ENCODE measurements around the gene CRYZL1. TPM values are rescaled to one million over a fixed set of nuclear protein-coding genes. Genes with fewer than 3 reads are reported as not detected.

The CRYZL1 gene
- total and polyA plus RNA-seq, 4 experiments from 2014 or later = 34.4 to 64.2 (median 51.3) TPM

DNA sequence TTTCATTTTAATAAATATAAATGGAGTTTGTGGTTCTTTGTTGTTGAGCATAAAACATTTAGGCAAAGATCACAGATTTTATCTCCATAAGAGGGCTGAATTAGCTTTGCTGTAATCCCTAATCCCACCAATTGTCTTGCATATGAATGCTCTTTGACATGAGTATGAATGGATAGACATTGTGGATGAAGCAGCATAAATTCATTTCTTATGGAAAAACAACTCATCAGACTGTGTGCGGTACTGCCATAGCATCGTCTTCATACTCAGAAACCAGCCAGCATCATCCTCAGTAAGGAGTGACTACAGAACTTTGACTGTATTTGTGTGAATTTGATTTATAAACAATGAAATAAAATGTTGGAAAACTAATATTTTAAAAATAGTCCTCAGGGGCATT lies 79.2 kb downstream of the CRYZL1 start:
- Mint-ChIP-seq H3K4me3 (peak overlapping the region in 1 of 8 donors; percentile 36), H3K4me1 (peaks cover 29 to 73% (median 47%) of the 10 kb centered on the region in 4 donors)

DNA sequence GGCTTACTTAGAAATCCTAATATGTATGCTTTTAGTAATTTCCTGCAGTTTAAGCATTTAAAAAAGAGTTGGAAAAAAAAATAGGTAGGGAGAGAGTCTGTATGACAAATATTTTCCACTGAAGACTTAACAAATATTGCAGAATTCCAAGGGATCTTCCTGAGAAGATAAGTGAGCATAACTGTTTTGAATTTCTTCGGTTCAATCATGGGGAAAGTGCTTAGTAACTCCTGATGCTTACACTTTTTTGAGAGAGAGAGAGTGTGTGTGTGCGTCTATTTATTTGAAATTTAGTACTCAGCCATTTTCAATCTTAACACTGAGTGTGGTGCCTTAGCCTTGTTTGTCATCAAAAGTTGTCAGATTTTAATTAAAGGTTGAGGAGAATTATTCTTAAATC lies 80.2 kb downstream of the CRYZL1 start:
- CTCF ChIA-PET (ENCODE audit: partially characterized antibody) = interaction anchor here (1.7 to 1.8 kb wide), 2 partner anchors 44 to 46 kb away, joined by 3 to 4 read pairs; no protein-coding TSS in a partner anchor
- no peaks in the 10 kb centered on the region for H3K9me3 ChIP-seq (ENCODE audit: control insufficient read depth in 1 of 2, low read length in 2 of 2)
- Mint-ChIP-seq H3K27me3 (no peaks in the 10 kb centered on the region), H3K9me3 (no peaks in the 10 kb centered on the region), H3K4me1 (peaks cover 33 to 78% (median 54%) of the 10 kb centered on the region in 4 donors), H3K36me3 (peaks cover 56 to 77% of the 10 kb centered on the region in 2 donors), H3K4me3 (peak overlapping the region in 1 of 8 donors; percentile 5), H3K27ac (peak overlapping the region in 4 of 7 donors; percentile 10 to 59 (median 22))
- H3K27me3 ChIP-seq (ENCODE audit: insufficient read depth, low read length) = no peaks in the 10 kb centered on the region
- no peak overlapping the region for H3K27ac ChIP-seq (ENCODE audit: low read depth, low read length)
- peaks cover 38% of the 10 kb centered on the region for H3K4me1 ChIP-seq (ENCODE audit: insufficient read depth, low read length)
- DNase-seq = no peak
- intact Hi-C loops (cut with micrococcal nuclease) = no loop called here
- POLR2A ChIA-PET (ENCODE audit: partially characterized antibody) = interaction anchor here (1.0 kb wide), 1 partner anchor 19 kb away, joined by 6 read pairs; the partner anchor contains the start of genes GART and SON
- H3K4me3 ChIP-seq (ENCODE audit: low read length in 2 of 2) = no peak overlapping the region
- peaks cover 55% of the 10 kb centered on the region for H3K36me3 ChIP-seq (ENCODE audit: insufficient read depth, low read length)

More for the DNA sequence above, 79.2 kb downstream of the CRYZL1 start:
- no peak for DNase-seq
- CTCF ChIA-PET (ENCODE audit: partially characterized antibody) = interaction anchor here (1.7 to 1.8 kb wide), 2 partner anchors 43 to 45 kb away, joined by 3 to 4 read pairs; no protein-coding TSS in a partner anchor
- no peaks in the 10 kb centered on the region for H3K9me3 ChIP-seq (ENCODE audit: control insufficient read depth in 1 of 2, low read length in 2 of 2)
- POLR2A ChIA-PET (ENCODE audit: partially characterized antibody) = interaction anchor here (0.7 kb wide), 1 partner anchor 28 kb away, joined by 3 read pairs; no protein-coding TSS in a partner anchor
- peaks cover 52% of the 10 kb centered on the region for H3K36me3 ChIP-seq (ENCODE audit: insufficient read depth, low read length)
- Mint-ChIP-seq H3K27ac (peak overlapping the region in 1 of 7 donors; percentile 41), H3K36me3 (peaks cover 46 to 73% of the 10 kb centered on the region in 2 donors), H3K9me3 (no peaks in the 10 kb centered on the region), H3K27me3 (no peaks in the 10 kb centered on the region)
- peaks cover 43% of the 10 kb centered on the region for H3K4me1 ChIP-seq (ENCODE audit: insufficient read depth, low read length)
- no peaks in the 10 kb centered on the region for H3K27me3 ChIP-seq (ENCODE audit: insufficient read depth, low read length)
- intact Hi-C loops (cut with micrococcal nuclease) = no loop called here
- H3K4me3 ChIP-seq (ENCODE audit: low read length in 2 of 2) = no peak overlapping the region
- no peak overlapping the region for H3K27ac ChIP-seq (ENCODE audit: low read depth, low read length)

GRCh38 chr21:33560965-33561364 lies 80.6 kb downstream of the CRYZL1 start:
- Mint-ChIP-seq H3K4me1 (peaks cover 35 to 82% (median 56%) of the 10 kb centered on the region in 4 donors), H3K27ac (peak overlapping the region in 4 of 7 donors; percentile 15 to 59 (median 27)), H3K4me3 (peak overlapping the region in 1 of 8 donors; percentile 5), H3K27me3 (no peaks in the 10 kb centered on the region), H3K36me3 (peaks cover 60 to 81% of the 10 kb centered on the region in 2 donors), H3K9me3 (no peaks in the 10 kb centered on the region)
- H3K4me3 ChIP-seq (ENCODE audit: low read length in 2 of 2) = no peak overlapping the region
- peaks cover 41% of the 10 kb centered on the region for H3K4me1 ChIP-seq (ENCODE audit: insufficient read depth, low read length)
- DNase-seq = no peak
- intact Hi-C loops (cut with micrococcal nuclease) = no loop called here
- ChIA-PET CTCF (ENCODE audit: partially characterized antibody) (interaction anchor here (1.8 kb wide), 1 partner anchor 45 kb away, joined by 4 read pairs; no protein-coding TSS in a partner anchor), POLR2A (ENCODE audit: partially characterized antibody) (interaction anchor here (1.0 kb wide), 1 partner anchor 18 kb away, joined by 6 read pairs; the partner anchor contains the start of genes GART and SON)
- H3K9me3 ChIP-seq (ENCODE audit: control insufficient read depth in 1 of 2, low read length in 2 of 2) = no peaks in the 10 kb centered on the region
- peaks cover 55% of the 10 kb centered on the region for H3K36me3 ChIP-seq (ENCODE audit: insufficient read depth, low read length)
- no peak overlapping the region for H3K27ac ChIP-seq (ENCODE audit: low read depth, low read length)
- no peaks in the 10 kb centered on the region for H3K27me3 ChIP-seq (ENCODE audit: insufficient read depth, low read length)

DNA sequence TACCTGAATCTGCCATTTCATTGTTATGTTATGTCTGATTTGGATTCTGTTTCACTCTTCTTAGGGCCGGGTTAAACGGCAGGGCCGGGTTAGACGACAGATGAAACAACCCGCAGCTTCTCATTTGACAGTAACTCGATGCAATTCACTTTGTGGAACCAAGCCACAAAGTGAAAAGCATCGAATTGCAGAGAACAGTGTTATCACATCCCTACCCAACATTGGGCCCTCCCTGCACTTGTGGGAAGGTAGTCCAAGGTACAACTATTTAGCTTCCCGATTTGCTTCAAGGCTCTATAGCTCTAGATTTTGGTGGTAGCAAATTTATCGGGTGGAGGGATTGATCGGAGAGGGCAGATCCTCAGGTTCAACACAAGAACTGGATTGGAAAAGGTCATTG lies 81.7 kb downstream of the CRYZL1 start:
- no peak overlapping the region for H3K27ac ChIP-seq (ENCODE audit: low read depth, low read length)
- no peak for DNase-seq
- Mint-ChIP-seq H3K4me1 (peaks cover 40 to 80% (median 57%) of the 10 kb centered on the region in 4 donors), H3K27ac (peak overlapping the region in 1 of 7 donors; percentile 41), H3K27me3 (no peaks in the 10 kb centered on the region), H3K9me3 (no peaks in the 10 kb centered on the region), H3K4me3 (no peak overlapping the region), H3K36me3 (peaks cover 66 to 84% of the 10 kb centered on the region in 2 donors)
- peaks cover 45% of the 10 kb centered on the region for H3K4me1 ChIP-seq (ENCODE audit: insufficient read depth, low read length)
- no peaks in the 10 kb centered on the region for H3K27me3 ChIP-seq (ENCODE audit: insufficient read depth, low read length)
- ChIA-PET POLR2A (ENCODE audit: partially characterized antibody) (interaction anchor here (0.8 to 6.1 kb wide), 2 partner anchors 9 to 16 kb away, joined by 3 to 48 read pairs; partner anchors contain the start of genes GART and SON), CTCF (ENCODE audit: partially characterized antibody) (interaction anchor here (1.2 kb wide), 1 partner anchor 47 kb away, joined by 8 read pairs; no protein-coding TSS in a partner anchor)
- peaks cover 64% of the 10 kb centered on the region for H3K36me3 ChIP-seq (ENCODE audit: insufficient read depth, low read length)
- intact Hi-C loops (cut with micrococcal nuclease) = loop anchor here (2.0 kb wide), 1 partner anchor 15 kb away; no protein-coding TSS in a partner anchor
- H3K9me3 ChIP-seq (ENCODE audit: control insufficient read depth in 1 of 2, low read length in 2 of 2) = no peaks in the 10 kb centered on the region
- H3K4me3 ChIP-seq (ENCODE audit: low read length in 2 of 2) = no peak overlapping the region

GRCh38 chr21:33558777-33559421 lies 82.6 kb downstream of the CRYZL1 start:
- intact Hi-C loops (cut with micrococcal nuclease) = loop anchor here (2.0 kb wide), 1 partner anchor 14 kb away; no protein-coding TSS in a partner anchor
- H3K36me3 Mint-ChIP-seq = peaks cover 75 to 87% of the 10 kb centered on the region in 2 donors
- peak overlapping the region in 2 of 8 donors; percentile 5 to 13 for H3K4me3 Mint-ChIP-seq

DNA sequence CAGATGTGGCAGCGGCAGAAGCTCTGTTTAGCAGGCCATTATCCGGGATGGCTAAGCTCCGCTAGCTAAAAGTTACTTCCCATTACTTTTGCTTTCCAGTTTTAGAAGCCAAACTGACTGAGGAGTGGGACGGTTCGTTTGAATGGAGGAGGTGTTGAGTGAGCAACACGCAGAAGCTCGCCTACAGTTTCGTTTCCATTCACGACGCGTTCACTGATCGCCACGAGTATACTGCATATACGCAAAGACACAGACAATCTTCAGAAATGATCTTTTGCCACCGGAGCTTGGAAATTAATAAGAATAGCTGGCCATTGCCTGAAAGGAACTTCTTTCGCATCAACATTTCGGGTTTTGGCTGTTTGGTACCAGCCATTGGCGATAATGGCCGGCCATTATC lies 84.1 kb downstream of the CRYZL1 start:
- CTCF ChIA-PET (ENCODE audit: partially characterized antibody) = interaction anchor here (0.5 to 0.8 kb wide), 3 partner anchors 13 to 63 kb away, joined by 3 read pairs; no protein-coding TSS in a partner anchor
- peak overlapping the region in 1 of 7 donors; percentile 75 for H3K27ac Mint-ChIP-seq
- intact Hi-C loops (cut with micrococcal nuclease) = no loop called here

More at GRCh38 chr21:33558777-33559421, 82.6 kb downstream of the CRYZL1 start:
- Histone ChIP-seq H3K36me3 (ENCODE audit: insufficient read depth, low read length) (peaks cover 73% of the 10 kb centered on the region), H3K4me3 (ENCODE audit: low read length in 2 of 2) (no peak overlapping the region), H3K27ac (ENCODE audit: low read depth, low read length) (no peak overlapping the region), H3K9me3 (ENCODE audit: control insufficient read depth in 1 of 2, low read length in 2 of 2) (no peaks in the 10 kb centered on the region), H3K4me1 (ENCODE audit: insufficient read depth, low read length) (peaks cover 53% of the 10 kb centered on the region), H3K27me3 (ENCODE audit: insufficient read depth, low read length) (no peaks in the 10 kb centered on the region)
- Mint-ChIP-seq H3K27ac (peak overlapping the region in 2 of 7 donors; percentile 55 to 75), H3K4me1 (peaks cover 49 to 89% (median 63%) of the 10 kb centered on the region in 4 donors), H3K27me3 (no peaks in the 10 kb centered on the region), H3K9me3 (no peaks in the 10 kb centered on the region)
- CTCF ChIA-PET (ENCODE audit: partially characterized antibody) = interaction anchor here (1.2 kb wide), 1 partner anchor 48 kb away, joined by 8 read pairs; no protein-coding TSS in a partner anchor
- POLR2A ChIA-PET (ENCODE audit: partially characterized antibody) = interaction anchor here (1.6 to 6.1 kb wide), 2 partner anchors 16 to 24 kb away, joined by 3 to 48 read pairs; partner anchors contain the start of genes GART and SON
- DNase-seq = no peak

More for the DNA sequence above, 84.1 kb downstream of the CRYZL1 start:
- Histone ChIP-seq H3K27me3 (ENCODE audit: insufficient read depth, low read length) (no peaks in the 10 kb centered on the region), H3K27ac (ENCODE audit: low read depth, low read length) (no peak overlapping the region), H3K36me3 (ENCODE audit: insufficient read depth, low read length) (peaks cover 77% of the 10 kb centered on the region), H3K4me3 (ENCODE audit: low read length in 2 of 2) (no peak overlapping the region), H3K9me3 (ENCODE audit: control insufficient read depth in 1 of 2, low read length in 2 of 2) (no peaks in the 10 kb centered on the region), H3K4me1 (ENCODE audit: insufficient read depth, low read length) (peaks cover 45% of the 10 kb centered on the region)
- no peak for DNase-seq
- H3K9me3 Mint-ChIP-seq = no peaks in the 10 kb centered on the region
- peaks cover 45 to 80% (median 58%) of the 10 kb centered on the region in 4 donors for H3K4me1 Mint-ChIP-seq
- peaks cover 77 to 90% of the 10 kb centered on the region in 2 donors for H3K36me3 Mint-ChIP-seq
- H3K27me3 Mint-ChIP-seq = no peaks in the 10 kb centered on the region
- peak overlapping the region in 1 of 8 donors; percentile 5 for H3K4me3 Mint-ChIP-seq
- POLR2A ChIA-PET (ENCODE audit: partially characterized antibody) = interaction anchor here (0.6 to 6.1 kb wide), 3 partner anchors 14 to 113 kb away, joined by 3 to 48 read pairs (median 3); partner anchors contain the start of genes GART and SON
